Mucosa of rectum (tissue), 2 donors: ENCODE results near the gene SSR4.

Experiments used
- H3K27ac ChIP-seq, 2 donors: one replicate each; pipeline ENCODE4 v1.7.0; 2013; ENCODE audit warnings: inconsistent platforms in 2 of 2, low read depth in 2 of 2, low read length in 2 of 2
- H3K27me3 ChIP-seq, 2 donors: one replicate each; pipeline ENCODE4 v1.7.0; 2013; ENCODE audit warnings: low read length in 2 of 2; ENCODE audit not compliant: control insufficient read depth in 2 of 2, insufficient read depth in 2 of 2
- H3K36me3 ChIP-seq, 2 donors: one replicate each; pipeline ENCODE4 v1.7.0; 2013; ENCODE audit warnings: low read length in 2 of 2; ENCODE audit not compliant: control insufficient read depth in 2 of 2, insufficient read depth in 2 of 2
- H3K4me1 ChIP-seq, 2 donors: one replicate each; pipeline ENCODE4 v1.7.0; 2013; ENCODE audit warnings: low read length in 2 of 2, mild to moderate bottlenecking in 1 of 2; ENCODE audit not compliant: control insufficient read depth in 2 of 2, insufficient read depth in 2 of 2
- H3K4me3 ChIP-seq, 2 donors: one replicate each; pipeline ENCODE4 v1.7.0; 2013; ENCODE audit warnings: low read length in 2 of 2
- H3K9ac ChIP-seq, 2 donors: one replicate each; pipeline ENCODE4 v1.7.0; 2013; ENCODE audit warnings: low read length in 2 of 2, low read depth in 1 of 2, mild to moderate bottlenecking in 1 of 2
- H3K9me3 ChIP-seq, 2 donors: one replicate each; pipeline ENCODE4 v1.7.0; 2013; ENCODE audit warnings: low read length in 2 of 2; ENCODE audit not compliant: control insufficient read depth in 2 of 2
- donor health status: healthy.
- donor health status: Normal muscosa, but diverticular disease.

SSR4 gene

GRCh38 chrX:153819384-153820040 is 25.0 kb downstream of the SSR4 start:
- Histone ChIP-seq H3K4me1 (peaks cover 0 to 6% of the 10 kb centered on the region in 2 donors), H3K27ac (no peak overlapping the region), H3K9ac (no peak overlapping the region), H3K4me3 (peak overlapping the region; percentile 16 to 53), H3K27me3 (peaks cover 17 to 25% of the 10 kb centered on the region in 2 donors), H3K36me3 (no peaks in the 10 kb centered on the region), H3K9me3 (no peaks in the 10 kb centered on the region)

DNA sequence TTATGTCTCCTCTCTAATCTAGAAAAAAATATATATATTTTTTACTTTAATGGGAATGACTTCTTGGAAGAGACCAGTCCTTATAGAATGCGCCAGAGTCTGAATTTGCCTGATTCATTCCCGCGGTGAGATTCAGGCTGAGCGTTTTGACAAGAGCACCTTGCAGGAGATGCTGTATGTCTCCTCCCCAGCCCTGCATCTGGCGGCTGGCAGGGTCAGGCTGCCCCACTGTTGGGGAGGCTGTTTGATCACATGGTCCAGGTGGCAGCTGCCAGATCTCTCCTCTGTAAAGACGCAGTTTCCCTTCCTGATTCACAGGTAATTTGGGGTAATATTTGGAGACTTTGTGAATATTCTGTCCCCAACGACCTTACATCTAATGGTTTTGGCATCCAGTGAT is 26.1 kb downstream of the SSR4 start:
- H3K9me3 ChIP-seq: no peaks in the 10 kb centered on the region
- H3K4me3 ChIP-seq: no peak overlapping the region
- H3K27ac ChIP-seq: no peak overlapping the region
- H3K36me3 ChIP-seq: no peaks in the 10 kb centered on the region
- peaks cover 18 to 23% of the 10 kb centered on the region in 2 donors for H3K27me3 ChIP-seq
- no peak overlapping the region for H3K9ac ChIP-seq
- H3K4me1 ChIP-seq: peaks cover 0 to 6% of the 10 kb centered on the region in 2 donors

GRCh38 chrX:153821066-153821465 is 26.6 kb downstream of the SSR4 start:
- H3K36me3 ChIP-seq: no peaks in the 10 kb centered on the region
- peaks cover 0 to 6% of the 10 kb centered on the region in 2 donors for H3K4me1 ChIP-seq
- no peaks in the 10 kb centered on the region for H3K9me3 ChIP-seq
- no peak overlapping the region for H3K4me3 ChIP-seq
- H3K9ac ChIP-seq: no peak overlapping the region
- no peak overlapping the region for H3K27ac ChIP-seq
- peaks cover 18 to 23% of the 10 kb centered on the region in 2 donors for H3K27me3 ChIP-seq

GRCh38 chrX:153824348-153824747 is 29.9 kb downstream of the SSR4 start:
- H3K4me3 ChIP-seq: no peak overlapping the region
- H3K9me3 ChIP-seq: peaks cover 0 to 2% of the 10 kb centered on the region in 2 donors
- H3K9ac ChIP-seq: no peak overlapping the region
- H3K27ac ChIP-seq: no peak overlapping the region
- peaks cover 0 to under 1% of the 10 kb centered on the region in 2 donors for H3K4me1 ChIP-seq
- peaks cover 24 to 27% of the 10 kb centered on the region in 2 donors for H3K27me3 ChIP-seq
- no peaks in the 10 kb centered on the region for H3K36me3 ChIP-seq

GRCh38 chrX:153825042-153825441 is 30.6 kb downstream of the SSR4 start:
- peaks cover 22 to 24% of the 10 kb centered on the region in 2 donors for H3K27me3 ChIP-seq
- peaks cover 0 to 2% of the 10 kb centered on the region in 2 donors for H3K9me3 ChIP-seq
- H3K27ac ChIP-seq: no peak overlapping the region
- H3K4me1 ChIP-seq: no peaks in the 10 kb centered on the region
- H3K9ac ChIP-seq: no peak overlapping the region
- H3K36me3 ChIP-seq: no peaks in the 10 kb centered on the region
- H3K4me3 ChIP-seq: no peak overlapping the region

DNA sequence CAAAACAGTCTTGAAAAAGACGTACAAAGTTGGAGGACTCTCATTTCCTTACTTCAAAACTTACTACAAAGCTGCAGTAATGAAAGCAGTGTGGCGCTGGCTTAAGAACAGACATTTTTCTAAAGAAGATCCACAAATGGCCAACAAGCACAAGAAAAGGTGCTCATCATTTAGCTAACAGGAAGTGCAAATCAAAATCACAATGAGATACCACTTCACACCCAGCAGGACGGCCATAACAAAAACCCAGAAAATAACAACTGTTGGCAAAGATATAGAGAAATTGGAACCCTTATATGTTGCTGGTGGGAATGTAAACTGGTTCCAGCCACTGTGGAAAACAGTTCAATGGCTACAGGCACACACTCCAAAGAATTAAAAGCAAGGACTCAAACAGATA is 32.5 kb downstream of the SSR4 start:
- Histone ChIP-seq H3K4me3 (no peak overlapping the region), H3K9me3 (peaks cover 0 to 2% of the 10 kb centered on the region in 2 donors), H3K27ac (no peak overlapping the region), H3K4me1 (no peaks in the 10 kb centered on the region), H3K9ac (no peak overlapping the region), H3K36me3 (no peaks in the 10 kb centered on the region), H3K27me3 (peaks cover 19 to 26% of the 10 kb centered on the region in 2 donors)

GRCh38 chrX:153827903-153828302 is 33.4 kb downstream of the SSR4 start:
- Histone ChIP-seq H3K4me1 (no peaks in the 10 kb centered on the region), H3K4me3 (no peak overlapping the region), H3K27ac (no peak overlapping the region), H3K27me3 (peaks cover 24 to 26% of the 10 kb centered on the region in 2 donors), H3K9ac (no peak overlapping the region), H3K36me3 (no peaks in the 10 kb centered on the region), H3K9me3 (peaks cover 0 to 2% of the 10 kb centered on the region in 2 donors)

GRCh38 chrX:153828308-153828707 is 33.8 kb downstream of the SSR4 start:
- H3K27me3 ChIP-seq: peaks cover 24 to 27% of the 10 kb centered on the region in 2 donors
- H3K4me3 ChIP-seq: no peak overlapping the region
- H3K9ac ChIP-seq: no peak overlapping the region
- no peaks in the 10 kb centered on the region for H3K36me3 ChIP-seq
- H3K27ac ChIP-seq: no peak overlapping the region
- H3K9me3 ChIP-seq: peaks cover 0 to 2% of the 10 kb centered on the region in 2 donors
- H3K4me1 ChIP-seq: no peaks in the 10 kb centered on the region

DNA sequence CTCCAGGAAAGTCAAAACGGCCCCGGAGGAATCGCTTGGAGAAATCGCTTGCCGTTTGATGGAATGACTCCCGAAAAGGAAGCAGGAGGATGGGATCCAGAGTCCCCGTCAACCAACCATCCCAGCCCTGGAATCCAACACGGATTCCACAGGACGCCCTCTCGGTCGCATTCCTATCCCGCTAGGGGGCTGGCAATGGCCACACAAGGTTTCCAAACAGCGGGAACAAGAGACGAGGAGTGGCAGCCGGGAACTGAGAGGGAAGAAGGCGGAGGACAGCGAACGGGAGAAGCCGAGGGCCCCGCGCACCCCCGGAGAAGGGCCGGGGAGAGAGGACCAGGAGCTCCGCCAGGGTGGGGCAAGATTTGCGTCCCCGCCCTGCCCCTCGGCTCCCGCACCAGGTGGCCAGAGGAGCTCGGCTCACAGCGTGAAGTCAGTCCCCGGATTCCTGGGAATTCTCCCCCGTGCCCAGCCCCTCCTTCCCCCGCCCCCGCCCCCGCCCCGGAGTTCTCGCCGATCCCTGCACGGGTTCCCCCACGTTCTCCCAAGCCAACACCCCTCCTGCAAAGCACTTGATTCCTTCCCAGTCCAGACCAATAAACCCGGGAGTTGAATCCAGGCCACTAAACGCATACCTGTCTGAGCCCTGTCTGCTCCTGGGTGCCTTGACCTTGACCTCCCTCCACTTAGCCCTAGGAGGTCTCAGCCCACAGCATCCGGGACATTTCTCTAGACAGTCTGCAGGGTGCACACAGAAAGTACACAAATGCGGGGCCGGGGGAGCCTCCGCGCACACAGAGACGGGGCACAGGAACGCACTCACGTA is 34.5 kb downstream of the SSR4 start:
- H3K9me3 ChIP-seq: peaks cover 0 to 2% of the 10 kb centered on the region in 2 donors
- no peak overlapping the region for H3K27ac ChIP-seq
- no peak overlapping the region for H3K9ac ChIP-seq

DNA sequence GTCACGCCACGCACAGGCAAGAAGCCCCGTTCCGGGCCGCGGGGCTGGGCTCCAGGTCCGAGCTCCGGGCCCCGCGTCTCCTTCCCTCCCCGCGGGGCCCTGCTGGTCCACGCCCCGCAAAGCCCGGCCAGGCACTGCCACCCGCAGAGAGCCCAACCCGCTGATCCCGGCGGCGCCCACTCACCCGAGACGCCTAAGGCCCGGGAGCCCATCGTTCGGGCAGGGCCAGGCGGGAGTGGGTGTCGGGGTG is 35.0 kb downstream of the SSR4 start:
- Histone ChIP-seq H3K9ac (no peak overlapping the region), H3K36me3 (no peaks in the 10 kb centered on the region), H3K9me3 (peaks cover 0 to 2% of the 10 kb centered on the region in 2 donors), H3K4me1 (no peaks in the 10 kb centered on the region), H3K4me3 (no peak overlapping the region), H3K27me3 (peaks cover 26 to 27% of the 10 kb centered on the region in 2 donors), H3K27ac (no peak overlapping the region)

More for the DNA sequence above, 34.5 kb downstream of the SSR4 start:
- H3K4me3 ChIP-seq: peak overlapping the region in 1 of 2 donors; percentile 35
- no peaks in the 10 kb centered on the region for H3K4me1 ChIP-seq
- H3K27me3 ChIP-seq: peaks cover 28 to 30% of the 10 kb centered on the region in 2 donors
- no peaks in the 10 kb centered on the region for H3K36me3 ChIP-seq
